GM21390 (cell line): Measurements from ENCODE around the gene SDF2L1.

Source experiments
- ATAC-seq: cut with Tn5 transposase; IDR thresholded peaks from one replicate; pipeline ENCODE4 v1.9.1; 2021; ENCODE audit not compliant: unreplicated experiment

SDF2L1 gene

DNA sequence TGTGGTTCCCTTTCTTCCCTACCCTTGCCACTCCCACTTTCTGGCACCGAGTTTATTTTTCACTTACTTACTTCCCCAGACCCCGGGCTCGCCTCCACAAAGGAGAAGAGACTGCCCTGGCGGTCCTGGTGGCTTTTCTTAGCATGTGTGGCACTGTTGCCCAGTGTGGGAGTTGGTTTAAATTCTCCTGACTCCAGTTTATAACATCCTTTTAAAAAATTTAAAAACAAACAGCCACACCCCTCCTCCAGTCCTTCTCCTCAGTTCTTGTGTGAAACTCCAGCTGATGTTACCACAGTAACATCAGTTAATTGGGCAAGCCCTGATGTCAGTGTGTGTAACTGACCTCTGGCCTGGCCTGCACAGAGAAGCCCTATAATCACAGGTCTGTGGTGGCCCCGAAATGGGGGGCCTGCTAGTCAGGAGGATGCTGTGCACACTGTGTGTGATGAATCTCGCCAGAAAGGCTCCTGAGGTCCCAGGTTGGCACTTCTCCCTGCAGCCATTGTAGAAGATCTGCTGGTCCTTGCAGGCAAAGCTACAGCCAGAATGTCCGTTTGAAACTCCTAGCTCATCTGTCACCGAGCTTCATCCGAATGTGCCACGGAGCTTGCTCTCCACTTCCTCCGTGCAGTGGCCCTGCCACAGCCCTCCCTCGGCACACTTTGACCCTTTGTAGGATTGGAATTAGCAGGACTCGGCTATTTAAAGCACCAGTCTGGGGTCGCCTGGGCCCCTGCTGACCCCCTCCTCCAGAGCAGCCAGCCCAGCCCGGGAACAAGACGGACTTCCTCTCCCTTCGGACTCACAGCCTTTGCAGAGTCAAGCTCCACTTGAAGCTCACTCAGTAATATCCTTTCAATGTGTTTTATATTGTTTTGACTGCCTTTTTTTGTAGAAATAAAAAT lies 19.8 kb upstream of the SDF2L1 start:
- ATAC-seq = no peak

DNA sequence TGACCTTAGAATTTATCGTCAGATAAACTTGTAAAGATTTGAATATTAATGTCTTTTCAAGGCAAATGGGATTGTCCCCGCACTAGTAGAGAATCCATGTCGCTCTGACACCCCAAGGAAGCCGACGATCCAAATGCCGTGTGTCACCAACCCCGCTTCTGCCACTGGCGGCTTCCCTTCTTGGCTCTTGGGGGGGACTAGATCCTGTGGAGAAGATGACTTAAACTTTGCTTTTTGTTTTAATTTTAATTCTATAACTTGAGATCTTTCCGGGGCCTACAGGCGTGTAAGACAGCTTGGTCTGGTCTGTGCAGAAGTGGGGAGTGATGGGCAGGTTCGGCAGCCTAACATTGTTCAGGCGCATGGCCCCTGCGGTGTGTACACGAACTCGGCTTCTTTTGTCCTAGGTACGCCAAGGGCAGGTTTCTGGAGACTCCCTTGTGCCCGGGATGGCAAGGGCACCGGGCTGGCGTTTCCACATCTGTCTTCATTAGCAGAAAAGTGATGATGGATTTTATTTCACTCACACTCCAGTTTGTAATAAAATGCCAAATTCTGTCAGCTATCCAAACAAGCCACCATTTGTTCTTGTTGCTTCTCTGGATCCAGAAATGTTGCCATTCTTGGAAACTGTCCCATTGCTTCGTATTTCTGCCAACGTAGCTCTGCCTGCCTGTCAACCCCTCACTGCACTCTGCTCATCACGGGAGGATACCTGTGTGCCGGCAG lies 19.0 kb upstream of the SDF2L1 start:
- no peak for ATAC-seq

DNA sequence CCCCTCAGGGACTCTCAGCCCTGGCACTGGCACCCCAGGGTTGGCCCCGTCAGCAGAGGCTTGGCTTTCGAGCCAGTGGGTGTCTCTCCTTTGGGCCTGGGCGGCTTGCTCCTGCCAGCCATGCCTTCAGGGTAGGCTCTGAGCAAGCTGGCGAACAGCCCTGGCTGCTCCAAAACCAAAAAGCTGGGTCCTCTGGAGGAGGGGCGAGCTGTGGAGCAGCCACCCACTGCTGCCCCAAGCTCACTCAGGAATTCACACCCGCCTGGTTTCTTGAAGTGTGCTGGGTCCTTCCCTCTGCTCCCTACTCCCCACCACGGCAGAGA lies 18.5 kb upstream of the SDF2L1 start:
- no peak for ATAC-seq

DNA sequence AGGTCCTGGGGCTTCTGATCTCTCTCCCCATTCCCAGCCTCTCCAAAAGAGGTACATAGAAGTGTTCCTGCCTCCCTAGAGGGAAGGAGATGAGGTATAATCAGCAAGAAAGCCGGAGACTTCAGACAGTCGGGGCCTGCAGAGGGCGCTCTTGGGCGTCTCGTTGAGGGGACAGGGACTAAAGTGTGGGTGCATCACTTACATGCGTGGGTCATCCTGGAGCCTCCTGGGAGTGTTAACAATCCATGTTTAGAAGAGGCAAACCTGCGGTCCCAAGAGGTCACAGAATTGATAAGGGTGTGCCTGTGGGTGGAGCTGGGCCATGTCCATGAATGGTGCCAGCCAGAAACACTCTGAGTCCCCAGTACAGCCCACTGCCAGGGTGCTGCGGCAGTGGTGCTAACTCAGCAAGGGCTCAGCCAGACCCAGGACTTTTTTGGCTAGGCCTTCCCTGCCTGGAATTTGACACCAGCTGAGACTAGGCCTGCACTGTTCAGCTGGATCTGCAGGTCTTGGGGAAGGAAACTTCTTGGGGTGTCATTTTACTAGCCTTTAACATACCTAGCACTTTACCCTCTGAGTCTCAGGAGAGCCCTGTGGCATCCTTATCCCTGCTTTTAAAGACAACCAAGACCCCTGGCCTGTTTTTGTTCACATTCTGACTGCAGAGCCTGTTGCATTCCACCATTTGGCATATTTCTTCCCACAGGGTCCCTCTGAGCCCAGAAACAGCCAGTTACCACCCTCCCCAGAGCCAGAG lies 17.8 kb upstream of the SDF2L1 start:
- ATAC-seq = no peak

DNA sequence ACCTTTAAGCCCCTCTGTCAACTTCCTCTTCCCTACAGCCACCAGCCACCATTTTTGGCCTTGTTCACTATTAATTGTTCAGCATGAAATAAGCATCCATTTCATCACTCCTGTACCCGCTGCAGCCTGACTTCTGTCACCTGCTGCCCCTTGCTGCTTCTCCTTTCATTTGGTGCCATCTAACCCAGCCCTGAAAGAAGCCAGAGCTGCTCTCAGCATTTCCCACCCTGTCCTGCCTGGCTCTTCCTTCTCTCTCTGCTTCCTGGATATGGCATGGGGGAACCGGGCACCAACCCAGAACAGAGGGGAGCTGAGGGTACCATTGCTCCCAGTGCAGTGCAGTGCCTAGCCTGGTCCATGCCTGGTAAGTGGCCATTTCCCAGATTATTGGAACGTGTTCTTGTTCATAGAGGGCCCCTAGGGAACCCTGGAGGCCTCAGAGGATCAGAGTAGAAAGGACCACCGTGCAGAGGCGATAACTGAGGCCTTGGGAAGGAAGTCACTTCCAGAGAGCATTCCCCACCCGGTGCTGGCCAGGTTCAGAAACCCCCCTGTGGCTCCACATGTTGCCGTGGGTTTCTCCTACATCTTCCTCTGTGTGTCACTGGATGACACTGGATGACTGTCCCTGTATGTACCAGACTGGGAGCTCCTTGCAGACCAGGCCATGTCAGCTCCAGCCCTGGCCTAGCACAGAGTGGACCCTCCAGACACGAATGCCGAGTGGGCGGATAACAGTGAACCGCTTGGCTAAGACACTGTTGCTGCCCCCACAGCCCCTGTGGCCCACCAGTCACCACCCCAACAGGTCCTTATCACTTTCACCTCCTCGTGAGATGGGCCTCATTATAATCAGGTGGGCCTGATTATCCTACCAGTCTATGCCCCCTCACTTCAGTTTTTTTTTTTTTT lies 17.0 kb upstream of the SDF2L1 start:
- ATAC-seq = no peak

DNA sequence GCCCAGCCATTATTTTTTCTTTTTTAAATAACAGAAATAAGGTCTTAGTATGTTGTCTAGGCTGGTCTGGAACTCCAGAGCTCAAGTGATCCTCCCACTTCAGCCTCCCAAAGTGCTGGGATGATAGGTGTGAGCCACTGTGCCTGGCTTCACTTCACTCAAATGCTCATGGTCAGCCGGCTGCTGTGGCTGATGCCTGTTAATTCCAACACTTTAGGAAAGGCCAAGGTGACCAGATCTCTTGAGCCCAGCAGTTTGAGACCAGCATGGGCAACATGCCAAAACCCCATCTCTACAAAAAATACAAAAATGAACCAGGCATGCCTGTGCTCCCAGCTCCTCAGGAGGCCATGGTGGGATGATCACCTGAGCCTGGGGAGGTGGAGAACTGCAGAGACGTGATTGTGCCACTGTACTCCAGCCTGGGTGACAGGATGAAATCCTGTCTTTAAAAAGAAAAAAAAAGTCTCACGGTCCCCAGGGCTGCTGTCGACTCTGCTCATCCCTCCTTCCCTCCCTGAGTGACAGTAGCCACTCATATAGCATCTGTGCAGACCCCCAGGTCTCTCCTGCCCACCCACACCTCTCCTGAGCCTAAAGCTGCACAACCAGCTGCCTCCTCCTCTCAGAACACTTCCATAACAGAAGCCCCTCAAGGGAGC lies 15.9 kb upstream of the SDF2L1 start:
- no peak for ATAC-seq

DNA sequence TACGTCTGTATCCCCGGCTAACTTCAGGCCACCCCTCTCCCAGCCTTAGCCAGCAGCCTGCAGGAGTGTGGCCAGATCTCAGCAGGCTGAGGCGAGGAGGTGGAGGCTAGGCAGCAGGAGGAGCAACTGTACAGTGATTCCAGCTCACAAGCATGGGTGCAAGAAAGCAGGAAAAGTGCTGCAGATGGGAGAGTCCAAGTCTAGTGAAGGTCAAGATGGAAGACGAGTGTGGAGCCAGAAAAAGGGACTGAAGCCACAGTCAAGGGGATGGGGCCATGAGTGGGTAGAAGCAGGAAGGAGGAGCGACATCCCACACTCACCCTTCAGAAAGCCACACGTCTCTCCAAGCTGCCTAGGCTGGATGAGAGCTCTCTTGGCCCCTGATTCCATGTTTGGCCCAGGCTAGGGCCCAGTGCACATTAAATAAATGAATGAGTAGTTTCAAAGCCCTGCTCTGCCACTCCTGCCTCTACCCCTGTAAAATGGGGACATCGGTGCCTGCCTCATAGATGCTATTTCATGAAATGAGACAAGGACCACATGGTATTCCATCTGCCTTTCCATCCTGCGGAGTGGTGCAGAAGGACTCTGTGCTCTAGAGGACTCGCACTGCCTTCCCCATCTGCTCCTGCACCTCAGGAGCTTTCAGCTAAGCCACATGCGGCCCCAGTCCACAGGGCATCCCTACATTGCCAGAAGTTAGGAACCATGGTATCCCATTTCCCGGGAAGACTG lies 15.2 kb upstream of the SDF2L1 start:
- ATAC-seq = no peak

DNA sequence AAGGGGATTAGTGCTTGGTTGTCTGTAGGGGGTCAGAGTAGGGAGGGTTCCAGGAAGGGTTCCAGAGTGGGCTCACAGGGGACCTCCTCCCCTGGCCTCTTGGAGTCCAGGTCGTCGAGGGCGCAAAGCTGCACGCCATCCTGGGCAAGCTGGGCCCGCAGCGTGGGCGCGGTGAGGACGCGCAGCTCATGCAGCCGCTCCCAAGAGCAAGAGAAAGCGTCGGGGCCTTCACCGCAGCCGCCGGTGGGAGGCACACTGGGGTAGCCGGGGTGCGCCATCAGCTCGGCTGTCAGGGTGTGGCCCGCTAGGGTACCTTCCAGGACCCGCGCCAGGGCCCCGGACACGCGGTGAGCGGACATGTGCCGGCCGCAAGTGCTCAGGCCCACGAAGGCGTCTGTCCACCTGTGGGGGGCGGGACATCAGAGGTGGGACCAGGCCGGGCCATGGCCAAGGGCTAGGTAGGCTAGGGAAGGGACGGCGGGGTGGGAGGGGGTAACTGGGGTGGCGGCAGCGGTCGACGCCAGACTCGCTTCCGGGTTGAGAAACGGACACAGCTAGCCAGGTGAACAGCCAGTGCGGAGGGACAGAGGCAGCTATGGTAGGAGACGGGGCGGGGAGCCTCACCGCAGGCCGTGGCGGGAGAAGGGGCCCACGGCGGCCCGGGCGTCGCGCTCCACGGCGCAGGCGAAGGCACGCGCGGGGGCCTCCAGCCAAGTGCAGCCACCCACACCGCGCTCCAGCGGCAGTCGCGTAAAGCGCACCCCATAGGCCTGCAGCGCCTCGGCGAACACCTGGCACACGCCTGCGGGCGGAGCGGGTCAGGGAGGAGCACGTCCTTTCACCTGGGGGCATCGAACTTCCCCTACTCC lies 13.5 kb upstream of the SDF2L1 start:
- no peak for ATAC-seq

DNA sequence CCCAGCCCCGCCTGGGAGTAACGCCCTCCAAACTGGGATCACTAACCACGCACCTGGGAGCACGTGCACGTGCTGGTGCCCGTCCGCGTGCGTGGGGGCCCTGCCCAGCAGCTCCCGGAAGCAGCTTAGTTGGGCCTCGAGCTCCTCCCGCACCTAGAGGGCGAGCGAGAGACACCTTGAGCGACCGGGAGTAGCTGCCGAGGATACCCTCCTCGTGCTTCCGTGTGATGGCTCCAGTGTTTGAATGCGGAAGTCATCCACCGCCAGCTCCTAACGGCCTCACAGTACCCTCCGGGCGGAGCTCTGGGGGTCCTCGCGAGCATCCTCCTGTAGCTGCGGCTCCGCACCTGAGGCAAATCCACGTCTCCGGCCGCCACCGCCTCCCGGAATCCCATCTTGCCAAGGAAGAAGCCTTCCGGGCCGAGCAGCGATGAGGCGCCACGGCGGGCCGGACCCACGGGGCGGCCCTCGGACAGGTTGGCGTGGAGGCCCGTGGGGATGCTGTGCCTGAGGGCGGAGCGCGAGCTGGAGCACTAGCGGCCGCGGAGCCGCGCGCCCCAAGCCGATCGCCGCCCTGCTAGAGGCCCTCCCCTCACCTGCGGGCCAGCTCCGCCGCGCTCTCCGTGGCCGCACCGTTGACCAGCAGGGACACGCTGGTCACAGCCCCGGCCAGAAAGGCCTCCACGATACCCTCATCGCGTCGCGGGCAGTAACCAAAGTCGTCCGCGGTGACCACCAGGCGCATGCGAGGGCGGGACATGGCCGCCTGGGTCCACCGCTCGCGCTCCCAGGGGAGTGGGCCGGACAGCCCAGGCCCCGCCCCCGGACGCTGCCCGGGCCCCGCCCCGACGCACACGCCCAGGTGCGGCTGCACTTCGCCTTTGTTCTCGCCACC lies 12.6 kb upstream of the SDF2L1 start, which contains the start of gene YDJC:
YDJC (minus strand) TSS at position 768 of the 895 bp plus-strand sequence; CDS start at position 760, 8 bp downstream.
- peak; percentile 79 for ATAC-seq

DNA sequence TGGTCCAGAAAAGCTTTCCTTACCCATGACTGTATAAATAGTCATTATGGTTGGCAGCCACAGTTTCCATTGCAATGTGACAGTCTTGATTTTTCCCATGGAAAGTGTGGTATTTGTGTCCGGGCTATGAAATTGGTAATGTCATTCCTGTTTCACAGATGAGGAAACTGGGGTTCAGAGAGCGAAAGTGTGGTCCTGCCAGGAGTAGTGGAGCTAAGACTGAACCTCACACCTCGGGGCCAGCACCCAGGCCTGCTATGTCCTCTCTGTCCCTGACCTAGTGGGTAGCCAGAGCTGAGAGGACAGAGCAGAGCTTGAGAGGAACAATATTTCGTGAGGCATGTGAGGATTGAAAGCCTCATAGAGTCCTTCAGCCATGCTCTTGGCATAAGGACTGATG lies 11.1 kb upstream of the SDF2L1 start:
- no peak for ATAC-seq

DNA sequence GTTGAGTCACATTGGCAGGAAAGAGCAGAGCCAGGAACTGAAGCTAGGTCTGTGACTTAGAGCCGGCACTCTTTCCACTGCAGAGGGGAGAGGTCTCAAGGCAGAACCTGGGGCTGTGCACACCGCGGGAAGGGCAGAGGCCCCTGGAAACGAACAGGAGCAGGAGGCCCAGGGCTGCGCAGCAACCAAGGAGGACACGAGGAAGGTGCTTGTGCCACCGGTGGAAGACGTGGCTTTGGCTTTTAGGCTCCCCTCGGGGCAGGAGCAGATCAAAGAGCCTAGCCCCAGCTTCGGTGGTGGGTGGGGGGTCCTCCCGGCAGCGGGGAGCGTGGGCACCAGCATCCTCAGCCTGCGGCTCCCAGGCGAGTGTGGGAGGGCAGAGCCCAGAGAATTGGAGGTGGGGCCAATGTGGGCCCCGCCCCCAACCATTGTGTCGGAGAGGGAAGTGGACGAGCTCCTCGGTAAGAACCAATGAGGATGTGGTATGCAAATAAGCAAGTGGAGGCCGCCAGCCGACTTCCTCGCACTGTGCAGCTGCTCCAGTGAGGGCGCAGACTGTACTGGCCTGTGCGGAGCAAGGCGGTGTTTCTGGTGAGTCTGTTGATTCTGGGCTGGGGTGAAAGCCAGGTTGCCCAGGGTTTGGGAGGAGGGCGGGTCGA lies 9.7 kb upstream of the SDF2L1 start, which contains the start of gene CCDC116:
CCDC116 (plus strand) TSS at position 524 of the 659 bp plus-strand sequence. CDS start 422 bp downstream, outside the sequence.
- ATAC-seq = no peak

DNA sequence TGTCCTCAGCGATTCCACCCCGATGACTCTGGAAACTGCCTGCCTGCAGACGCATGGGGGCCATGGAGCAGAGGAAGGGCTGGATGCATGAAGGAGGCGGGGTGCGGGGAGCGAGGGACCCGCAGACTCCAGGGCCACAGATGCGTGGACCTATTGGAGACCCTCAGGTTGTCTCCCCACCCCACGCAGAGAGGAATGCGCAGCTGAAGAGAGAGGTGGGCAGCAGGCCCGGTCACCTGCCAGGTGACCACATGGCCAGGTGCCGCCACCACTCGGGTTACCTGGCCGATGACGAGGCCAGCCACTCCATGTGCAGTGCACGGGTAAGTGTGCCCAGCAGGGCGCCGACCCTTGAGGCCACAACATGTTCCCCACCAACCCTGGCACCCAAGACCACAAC lies 9.2 kb upstream of the SDF2L1 start:
- ATAC-seq = no peak

DNA sequence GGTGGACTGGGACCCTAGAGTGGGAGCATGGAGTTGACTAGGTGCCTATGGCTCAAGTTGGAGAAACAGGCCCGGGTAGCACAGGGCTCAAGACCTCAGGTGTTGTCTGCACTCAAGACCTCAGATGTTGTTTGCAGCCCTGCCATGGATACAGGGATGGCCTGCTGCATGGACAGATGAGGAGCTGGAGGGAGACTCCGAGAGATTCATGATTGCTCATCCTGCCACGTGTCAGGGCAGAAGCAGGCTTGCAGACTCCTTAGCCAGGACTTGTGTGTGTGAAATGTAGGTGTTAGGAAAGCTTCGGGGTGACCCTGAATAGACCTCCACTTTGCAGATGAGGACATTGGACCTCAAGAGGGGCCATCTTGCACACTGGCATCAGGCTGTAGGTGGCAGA lies 8.6 kb upstream of the SDF2L1 start:
- no peak for ATAC-seq

DNA sequence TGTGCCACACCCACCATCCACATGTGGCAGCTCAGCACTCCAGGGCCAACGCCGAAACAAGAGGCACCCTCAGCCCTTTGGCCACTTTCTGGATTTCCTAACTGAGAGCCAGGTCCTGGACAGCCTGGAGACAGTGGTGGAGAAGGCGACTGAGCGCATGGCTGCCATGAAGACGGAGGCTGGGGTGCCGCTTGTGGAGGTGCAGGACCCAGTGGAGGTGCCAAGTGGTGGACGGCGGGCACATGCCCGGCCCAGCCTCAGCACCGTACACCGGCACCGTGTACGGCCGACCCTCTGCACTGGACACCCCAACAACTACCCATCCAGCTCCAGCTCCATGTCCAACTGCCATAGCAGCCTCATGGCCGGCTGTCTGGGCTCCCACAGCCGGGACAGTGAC lies 8.0 kb upstream of the SDF2L1 start:
- no peak for ATAC-seq

DNA sequence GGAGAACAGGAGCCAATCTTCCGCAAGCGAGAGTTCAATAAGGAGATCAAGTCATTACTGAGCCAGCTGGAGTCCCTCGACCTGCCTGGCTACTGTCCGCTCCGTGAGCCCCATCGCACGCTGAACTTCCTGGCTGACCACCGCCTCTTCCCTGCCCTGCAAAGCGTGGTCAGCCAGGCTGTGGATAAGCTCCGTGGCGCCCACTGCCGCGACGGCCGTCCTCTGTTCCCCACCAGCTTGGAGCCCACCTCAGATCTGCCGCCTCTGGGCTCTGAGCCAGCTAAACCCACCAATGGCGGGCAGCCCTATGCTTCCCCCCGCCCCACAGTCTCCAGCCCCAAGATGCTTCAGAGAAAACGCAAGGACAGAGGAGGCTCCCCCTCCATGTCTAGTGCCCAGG lies 7.3 kb upstream of the SDF2L1 start:
- ATAC-seq = no peak

DNA sequence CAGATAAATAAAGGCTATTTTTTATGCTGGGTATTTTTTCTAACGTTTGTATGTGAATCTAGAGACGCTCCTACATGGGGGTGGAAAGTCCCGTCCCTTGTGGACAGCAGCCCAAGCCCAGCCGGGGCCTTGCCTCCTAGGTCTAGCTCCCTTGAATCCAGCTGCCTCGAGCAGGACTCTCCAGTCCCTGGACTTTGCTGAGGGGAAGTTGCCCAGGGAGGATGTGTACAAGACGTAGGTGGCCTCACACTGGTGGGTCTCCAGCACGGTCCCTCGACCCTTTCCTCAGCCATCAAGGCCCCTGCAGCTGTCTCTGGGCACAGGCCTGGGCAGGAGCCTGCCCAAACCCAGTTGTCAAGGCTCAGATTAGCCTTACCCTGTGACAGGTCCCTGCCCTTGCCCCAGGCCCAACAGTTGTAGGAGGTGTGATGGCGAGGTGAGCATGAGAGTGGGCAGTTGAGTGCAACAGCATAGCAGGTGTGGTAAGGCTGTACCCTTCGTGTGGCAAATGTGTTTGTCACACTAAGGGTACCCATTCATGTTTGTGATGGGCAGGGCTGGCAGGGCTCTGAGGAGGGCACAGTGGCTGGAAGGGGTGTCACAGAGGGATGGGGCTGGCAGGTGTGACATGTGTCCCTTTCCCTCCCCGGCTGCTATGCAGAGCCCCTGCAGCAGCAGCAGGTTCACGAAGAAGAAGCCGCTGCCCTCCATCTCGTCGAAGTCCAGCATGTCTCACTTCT lies 6.2 kb upstream of the SDF2L1 start:
- no peak for ATAC-seq
